SIG-M5 treated with dmso at 0.1 percent for 504 hours (cell line): ENCODE results near the gene HSD11B1L.

Source experiments
- DNase-seq: peaks from one replicate; lab custom pipeline; 2025; ENCODE audit not compliant: unreplicated experiment; lab: John Stamatoyannopoulos, UW

The HSD11B1L gene

GRCh38 chr19:5666921-5667610 is 13.8 kb upstream of the HSD11B1L start:
- no peak for DNase-seq

- no peak for DNase-seq
These were observed 13.0 kb upstream of the HSD11B1L start for GRCh38 chr19:5667751-5668271.

DNA sequence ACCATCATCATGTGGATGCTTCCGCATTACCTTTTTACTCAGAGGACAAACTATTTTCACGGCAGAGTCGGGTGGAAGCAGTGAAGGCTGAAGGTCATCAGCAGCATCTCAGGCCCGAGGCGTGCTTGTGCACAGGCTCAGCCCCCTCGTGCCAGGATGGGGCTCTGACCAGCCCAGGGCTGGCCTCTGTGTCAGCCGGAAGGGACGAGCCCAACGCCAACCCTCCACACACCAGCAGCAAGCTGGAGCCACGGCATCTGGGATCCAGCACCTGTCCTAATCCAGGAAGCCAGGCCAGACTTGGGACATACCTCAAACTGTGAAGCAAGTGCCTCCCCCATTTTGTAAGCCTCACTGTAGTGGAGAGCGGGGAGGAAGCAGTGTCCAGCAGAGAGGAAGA is 11.6 kb upstream of the HSD11B1L start:
- no peak for DNase-seq

GRCh38 chr19:5671600-5671999 is 9.2 kb upstream of the HSD11B1L start:
- no peak for DNase-seq

- DNase-seq: no peak
These were observed 7.9 kb upstream of the HSD11B1L start for GRCh38 chr19:5672708-5673459.

DNA sequence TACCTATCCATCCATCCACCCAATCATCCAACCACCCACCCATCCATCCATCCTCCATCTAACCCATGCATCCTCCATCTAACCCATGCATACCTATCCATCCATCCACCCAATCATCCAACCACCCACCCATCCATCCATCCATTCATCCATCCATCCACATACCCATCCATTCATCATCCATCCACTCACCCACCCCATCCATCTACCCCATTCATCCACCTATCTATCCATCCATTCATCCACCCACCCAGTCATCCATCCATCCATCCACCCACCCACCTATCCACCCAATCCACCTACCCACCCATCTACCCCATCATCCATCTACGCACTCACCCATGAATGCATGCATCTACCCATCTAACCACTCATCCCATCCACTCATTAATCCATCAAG is 7.1 kb upstream of the HSD11B1L start:
- DNase-seq: no peak

GRCh38 chr19:5674714-5675113 is 6.1 kb upstream of the HSD11B1L start:
- DNase-seq: no peak

DNA sequence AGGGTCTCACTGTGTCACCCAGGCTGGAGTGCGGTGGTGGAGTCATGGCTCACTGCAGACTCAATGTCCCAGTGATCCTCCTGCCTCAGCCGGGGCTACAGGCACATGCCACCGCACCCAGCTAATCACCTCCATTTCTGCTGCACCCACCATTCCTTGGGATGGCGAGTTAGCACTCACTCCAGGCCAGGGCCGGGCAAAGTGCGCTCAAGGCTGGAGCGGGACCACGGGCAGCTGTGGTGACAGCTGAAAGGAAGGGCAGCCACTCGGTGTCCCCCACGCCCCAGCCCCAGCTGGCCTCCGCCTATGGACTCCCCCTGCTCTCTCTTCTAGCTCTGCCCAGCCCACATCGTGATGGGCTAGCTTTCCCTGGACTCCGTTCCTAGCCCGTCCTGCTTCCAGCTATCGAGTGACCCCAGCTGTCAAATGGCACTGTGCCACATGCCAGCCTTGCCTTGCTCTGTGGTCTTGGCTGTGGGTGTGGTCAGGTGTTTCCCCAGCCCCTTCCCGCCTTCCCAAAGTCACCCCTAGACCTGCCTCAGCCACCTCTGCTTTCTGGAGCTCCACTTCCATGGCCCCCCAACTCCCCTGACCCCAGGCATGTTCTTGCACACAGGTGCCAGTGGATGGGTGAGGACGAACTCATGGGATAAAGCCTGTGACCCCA is 4.6 kb upstream of the HSD11B1L start:
- no peak for DNase-seq

DNA sequence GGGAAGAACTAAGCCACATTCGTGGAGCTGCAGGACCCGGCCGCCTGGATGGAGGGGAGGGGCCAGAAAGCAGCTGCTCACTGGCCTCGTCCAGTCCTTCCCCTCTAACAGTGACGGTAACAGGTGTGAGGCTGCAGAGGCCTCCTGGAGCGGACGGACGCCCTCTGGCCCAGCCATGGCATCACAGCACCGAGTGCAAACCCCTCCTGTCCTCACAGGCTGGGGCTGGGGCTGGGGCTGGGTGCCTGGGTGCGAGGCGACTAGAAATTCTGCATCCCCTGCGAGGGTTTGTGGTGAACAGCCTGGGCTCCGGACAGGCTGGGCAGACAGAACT is 4.1 kb upstream of the HSD11B1L start:
- no peak for DNase-seq

GRCh38 chr19:5677136-5677535 is 3.7 kb upstream of the HSD11B1L start:
- no peak for DNase-seq

DNA sequence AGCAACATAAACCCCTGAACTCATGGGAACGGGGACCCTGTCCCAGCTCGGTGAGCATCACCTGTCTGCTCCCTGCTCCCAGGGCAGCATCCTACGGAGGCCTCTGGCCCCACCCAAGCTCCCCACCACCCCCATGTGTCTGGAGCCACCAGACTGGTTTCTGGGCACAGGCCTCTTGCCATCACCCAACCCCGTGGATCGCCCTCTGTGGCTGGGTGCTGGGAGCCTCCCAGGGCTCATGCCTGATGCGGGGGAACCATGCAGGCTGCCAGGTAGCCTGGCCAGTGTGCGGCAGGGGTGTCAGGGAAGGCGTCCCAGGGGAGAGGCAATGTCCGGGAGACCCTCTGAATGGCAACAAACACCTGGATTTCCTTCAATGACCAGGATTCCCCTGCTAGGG is 3.2 kb upstream of the HSD11B1L start:
- no peak for DNase-seq

- no peak for DNase-seq
These were observed 2.6 kb upstream of the HSD11B1L start for GRCh38 chr19:5678071-5678718.

DNA sequence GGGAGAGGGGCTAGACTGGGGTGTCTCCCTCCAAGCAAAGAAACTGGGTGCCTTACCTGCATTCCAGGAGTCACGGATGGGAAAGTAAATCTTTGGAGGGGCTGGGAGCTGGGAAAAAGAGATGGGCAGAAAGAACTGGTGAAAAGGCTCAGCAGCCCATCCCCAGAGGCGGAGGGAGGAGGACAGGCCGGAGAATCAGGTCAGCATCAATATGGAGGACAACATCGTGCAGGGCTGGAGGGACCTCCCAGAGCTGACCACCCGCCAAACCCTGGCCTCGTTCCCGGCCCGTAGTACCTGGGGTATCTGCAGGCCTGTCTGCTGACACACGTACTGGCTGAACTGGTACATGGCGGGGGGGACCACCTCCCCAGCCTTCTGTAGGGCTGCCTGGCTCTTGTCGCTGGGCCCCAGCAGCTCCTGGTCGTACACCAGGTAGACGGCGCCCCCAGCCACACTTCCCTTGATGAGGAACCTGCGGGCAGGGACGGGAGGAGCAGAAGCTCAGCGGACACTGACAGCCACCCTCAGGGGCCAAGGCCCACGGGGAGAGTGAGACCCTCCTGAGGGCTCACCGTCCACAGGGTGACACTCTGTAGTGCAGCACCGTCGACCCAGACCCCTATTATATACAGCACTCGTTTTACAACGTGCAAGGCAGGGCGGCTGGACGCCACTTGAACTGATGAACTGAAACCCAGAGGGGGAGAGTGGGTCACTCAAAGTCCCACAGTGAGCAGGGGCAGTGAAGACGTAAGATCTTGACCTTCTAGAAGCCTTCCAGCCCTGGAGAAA is 1.3 kb upstream of the HSD11B1L start:
- DNase-seq: no peak

DNA sequence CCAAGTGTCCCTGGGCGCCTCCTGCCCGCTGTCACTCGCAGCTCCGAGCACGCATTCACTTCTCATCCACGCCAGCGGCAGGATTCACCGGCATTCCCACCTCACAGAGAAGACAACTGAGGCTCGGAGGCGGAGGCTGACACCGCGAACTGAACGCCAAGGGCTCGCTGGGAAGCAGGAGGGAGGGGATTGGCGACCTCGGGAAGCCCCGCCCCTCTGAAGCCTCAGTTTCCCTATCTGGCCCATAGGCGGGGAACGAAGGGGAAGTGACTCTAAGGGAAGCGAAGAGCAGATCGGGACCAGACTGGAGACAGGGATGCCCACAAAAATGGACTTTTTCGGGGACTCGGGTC is 767 bp upstream of the HSD11B1L start:
- peak; percentile 34 for DNase-seq

- DNase-seq: no peak
These were observed 722 bp downstream of the HSD11B1L start for GRCh38 chr19:5681391-5682106.

GRCh38 chr19:5682107-5682482 is 1.3 kb downstream of the HSD11B1L start:
- no peak for DNase-seq

DNA sequence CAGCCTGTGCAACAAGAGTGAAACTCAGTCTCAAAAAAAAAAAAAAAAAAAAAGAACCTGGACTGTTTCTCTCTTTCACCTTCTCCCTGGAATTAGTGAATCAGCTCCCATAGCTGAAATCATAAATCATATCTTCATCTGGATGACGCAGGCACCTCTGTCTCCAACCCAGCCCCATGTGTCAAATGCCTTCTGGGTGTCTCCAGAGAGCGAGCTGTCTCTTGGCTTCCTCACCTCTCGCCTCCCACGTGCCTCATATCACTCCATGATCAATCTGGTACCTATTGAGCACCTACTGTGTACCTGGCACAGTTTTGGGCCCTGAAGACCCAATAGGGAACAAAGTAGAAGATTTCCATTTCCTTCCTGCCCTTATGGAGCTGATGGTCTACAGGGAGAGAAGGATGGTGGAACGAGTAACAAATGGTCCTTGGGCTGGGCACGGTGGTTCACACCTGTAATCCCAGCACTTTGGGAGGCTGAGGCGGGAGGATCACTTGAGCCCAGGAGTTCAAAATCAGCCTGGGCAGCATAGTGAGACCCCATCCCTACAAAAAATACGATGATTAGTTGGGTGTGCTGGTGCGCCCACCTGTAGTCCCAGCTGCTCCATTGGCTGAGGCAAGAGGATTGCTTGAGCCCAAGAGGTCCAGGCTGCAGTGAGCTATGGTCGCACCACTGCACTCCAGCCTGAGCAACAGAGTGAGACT is 2.5 kb downstream of the HSD11B1L start:
- no peak for DNase-seq

GRCh38 chr19:5684694-5685430 is 4.0 kb downstream of the HSD11B1L start:
- DNase-seq: no peak

DNA sequence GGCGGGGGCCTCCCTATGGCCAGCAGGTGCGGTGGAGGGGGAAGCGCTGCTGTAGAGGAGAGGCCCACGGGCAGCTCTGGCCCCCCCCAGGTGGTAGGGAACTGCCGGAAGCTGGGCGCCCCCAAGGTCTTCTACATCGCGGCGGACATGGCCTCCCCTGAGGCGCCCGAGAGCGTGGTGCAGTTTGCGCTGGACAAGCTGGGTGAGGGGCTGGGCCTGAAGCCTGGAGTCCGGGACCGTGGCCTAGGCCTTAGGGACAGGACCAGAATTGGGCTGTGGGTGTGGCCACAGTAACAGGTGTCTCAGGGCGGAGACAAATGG is 5.5 kb downstream of the HSD11B1L start:
- no peak for DNase-seq
